Transverse colon (tissue), 4 donors: ENCODE measurements around the gene PROM1. TPM values are rescaled to one million over a fixed set of nuclear protein-coding genes. Genes with fewer than 3 reads are reported as not detected.

Experiments used
- DNase-seq: peaks from one replicate; pipeline ENCODE4 v3.0.0-alpha.2; 2019
- H3K27ac ChIP-seq, 4 donors: fragments of 200-600 bp; sonication (generic); 2 replicates each; pipeline ENCODE4 v1.5.1; 2016 to 2018; ENCODE audit warnings: inconsistent platforms in 4 of 4
- H3K27me3 ChIP-seq: fragments of 200-600 bp; sonication (generic); 2 replicates; pipeline ENCODE4 v1.5.1; 2017; ENCODE audit warnings: inconsistent platforms
- H3K36me3 ChIP-seq, 4 donors: fragments of 200-600 bp; sonication (generic); 2 replicates each; pipeline ENCODE4 v1.5.1; 2017 to 2019; ENCODE audit warnings: inconsistent platforms in 4 of 4
- H3K4me1 ChIP-seq, 4 donors: fragments of 200-600 bp; sonication (generic); 2 replicates each; pipeline ENCODE4 v1.5.1; 2017 to 2020; ENCODE audit warnings: inconsistent platforms in 4 of 4
- H3K4me3 ChIP-seq, 4 donors: fragments of 200-600 bp; sonication (generic); 1 replicate in 1 of 4; 2 replicates in 3 of 4; pipeline versions ENCODE4 v1.5.1 to v1.6.1; 2017 to 2019; ENCODE audit warnings: inconsistent platforms in 4 of 4
- H3K9me3 ChIP-seq, 2 donors: fragments of 200-600 bp; sonication (generic); 2 replicates each; pipeline ENCODE4 v1.5.1; 2017 to 2019; ENCODE audit warnings: inconsistent platforms in 2 of 2
- EP300 ChIP-seq: sonication (generic); formaldehyde crosslinking; IDR thresholded peaks from one replicate; pipeline ENCODE4 v1.6.1; 2017; ENCODE audit warnings: antibody characterized with exemption, low read depth
- POLR2A ChIP-seq: fragments of 450-650 bp; IDR thresholded peaks from one replicate; pipeline ENCODE4 v1.6.1; 2016; ENCODE audit warnings: antibody characterized with exemption, mild to moderate bottlenecking, moderate library complexity
- POLR2AphosphoS5 ChIP-seq, 3 donors: sonication (generic); formaldehyde crosslinking; IDR thresholded peaks; one replicate each; pipeline ENCODE4 v1.6.1; 2016; ENCODE audit warnings: antibody characterized with exemption in 3 of 3
- WGBS, 2 donors: methylation state at CpG; one replicate each; pipeline ENCODE4 v1.1.5; 2018; ENCODE audit warnings: low coverage in 1 of 2; 5-methylcytosine and 5-hydroxymethylcytosine counted together
- in situ Hi-C, 4 donors: fragments of 200-750 bp; cut with MboI; loops; one replicate each; pipeline versions ENCODE4 v1.15.0 to v1.15.1; 2017; ENCODE audit warnings: low sequenced_read_pairs in 3 of 4, low pct_ligation_motif_present in 1 of 4, low pct_unique_long_range_greater_than_20kb in 1 of 4
- intact Hi-C: fragments of 100-400 bp; cut with DNase I; formaldehyde crosslinking; loops from one replicate; pipeline ENCODE4 v1.15.1; 2023; ENCODE audit warnings: low total_unique reads
- total RNA-seq, 4 donors: library from RNA; depleted of rRNA; stranded (reverse); fragments of >200 nt; gene quantifications; one replicate each; pipeline ENCODE4 v1.1.0, GENCODE V29; 2016
- TF ChIP-seq, protein P1 (sequence below), 5 experiments: fragments of 200-600 bp in 3 of 5; fragments of 450-650 bp in 2 of 5; sonication (generic) in 3 of 5; IDR thresholded peaks; 1 replicate in 2 of 5; 2 replicates in 3 of 5; pipeline ENCODE4 v1.5.1; 2016 to 2017; ENCODE audit warnings: antibody characterized with exemption in 5 of 5, inconsistent platforms in 3 of 5, mild to moderate bottlenecking in 2 of 5, moderate library complexity in 1 of 5

Gene PROM1
- total RNA-seq, 4 donors from 2014 or later = 35.2 to 236 (median 170) TPM

DNA sequence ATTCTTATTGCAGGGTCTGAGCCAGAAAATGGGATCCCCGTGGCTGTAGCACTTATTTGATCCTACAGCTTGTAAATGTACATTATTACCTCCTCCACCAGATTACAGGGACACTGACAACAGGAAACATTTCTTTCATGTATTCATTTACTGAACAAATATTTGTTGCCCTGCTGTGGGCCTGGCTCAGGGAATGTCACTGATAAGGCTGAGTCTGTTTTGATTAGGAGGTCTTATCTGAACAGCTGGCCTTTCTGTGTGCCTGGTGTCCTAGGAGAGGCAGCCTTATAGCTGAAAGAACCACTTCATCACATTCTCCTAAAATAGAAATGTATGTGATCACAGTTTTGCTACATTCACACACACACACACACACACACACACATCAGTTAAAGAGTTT is 45.5 kb upstream of the PROM1 start:
- no peak for DNase-seq
- in situ Hi-C loops = no loop called here

DNA sequence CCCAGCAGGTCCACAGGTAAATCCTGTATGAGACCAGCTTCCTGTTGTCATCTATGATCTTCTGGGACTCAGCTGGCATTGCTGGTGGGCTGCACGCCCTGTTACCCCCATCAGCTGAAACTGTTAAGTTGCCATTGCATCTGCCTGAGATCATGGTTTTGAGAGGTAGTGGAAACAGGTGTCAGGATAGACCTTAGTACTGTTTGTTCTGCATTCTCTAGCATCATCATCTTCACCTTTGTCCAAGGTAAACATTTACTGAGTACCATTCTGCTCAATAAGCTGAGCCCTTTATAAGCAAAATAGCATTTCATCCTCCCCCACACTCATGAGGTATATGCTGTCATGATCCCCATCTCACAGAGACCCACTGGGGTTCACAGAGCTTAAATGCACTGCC is 42.9 kb upstream of the PROM1 start:
- H3K27me3 ChIP-seq = no peaks in the 10 kb centered on the region
- in situ Hi-C loops (no loop called here), intact Hi-C loops (no loop called here)
- no peak overlapping the region for H3K27ac ChIP-seq
- no peaks in the 10 kb centered on the region for H3K36me3 ChIP-seq
- H3K4me1 ChIP-seq = peaks cover 0 to 12% (median 4%) of the 10 kb centered on the region in 4 donors
- DNase-seq = no peak
- H3K9me3 ChIP-seq = no peaks in the 10 kb centered on the region
- 71% methylated on average over 1 of the region's 1 CpG; no CpG with 5 or more reads in 1 of the 2 donors for WGBS, 2 donors
- H3K4me3 ChIP-seq = no peak overlapping the region
- TF ChIP-seq EP300 (no peak), POLR2A (no peak), POLR2AphosphoS5 (IDR thresholded peaks at IDR 0.05) (no peak)
- TF ChIP-seq, protein P1, sequence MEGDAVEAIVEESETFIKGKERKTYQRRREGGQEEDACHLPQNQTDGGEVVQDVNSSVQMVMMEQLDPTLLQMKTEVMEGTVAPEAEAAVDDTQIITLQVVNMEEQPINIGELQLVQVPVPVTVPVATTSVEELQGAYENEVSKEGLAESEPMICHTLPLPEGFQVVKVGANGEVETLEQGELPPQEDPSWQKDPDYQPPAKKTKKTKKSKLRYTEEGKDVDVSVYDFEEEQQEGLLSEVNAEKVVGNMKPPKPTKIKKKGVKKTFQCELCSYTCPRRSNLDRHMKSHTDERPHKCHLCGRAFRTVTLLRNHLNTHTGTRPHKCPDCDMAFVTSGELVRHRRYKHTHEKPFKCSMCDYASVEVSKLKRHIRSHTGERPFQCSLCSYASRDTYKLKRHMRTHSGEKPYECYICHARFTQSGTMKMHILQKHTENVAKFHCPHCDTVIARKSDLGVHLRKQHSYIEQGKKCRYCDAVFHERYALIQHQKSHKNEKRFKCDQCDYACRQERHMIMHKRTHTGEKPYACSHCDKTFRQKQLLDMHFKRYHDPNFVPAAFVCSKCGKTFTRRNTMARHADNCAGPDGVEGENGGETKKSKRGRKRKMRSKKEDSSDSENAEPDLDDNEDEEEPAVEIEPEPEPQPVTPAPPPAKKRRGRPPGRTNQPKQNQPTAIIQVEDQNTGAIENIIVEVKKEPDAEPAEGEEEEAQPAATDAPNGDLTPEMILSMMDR (IDR thresholded peaks at IDR 0.05) = no peak

More for the DNA sequence above, 45.5 kb upstream of the PROM1 start:
- Histone ChIP-seq H3K4me3 (no peak overlapping the region), H3K36me3 (no peaks in the 10 kb centered on the region), H3K4me1 (peaks cover 0 to 6% (median 0%) of the 10 kb centered on the region in 4 donors), H3K27me3 (no peaks in the 10 kb centered on the region), H3K9me3 (no peaks in the 10 kb centered on the region), H3K27ac (no peak overlapping the region)
- WGBS, 2 donors = 11 to 52% methylated on average over 1 of the region's 1 CpG
- intact Hi-C loops = no loop called here
- TF ChIP-seq EP300 (no peak), POLR2AphosphoS5 (IDR thresholded peaks at IDR 0.05) (no peak), POLR2A (no peak)
- TF ChIP-seq, protein P1 (IDR thresholded peaks at IDR 0.05) = no peak

DNA sequence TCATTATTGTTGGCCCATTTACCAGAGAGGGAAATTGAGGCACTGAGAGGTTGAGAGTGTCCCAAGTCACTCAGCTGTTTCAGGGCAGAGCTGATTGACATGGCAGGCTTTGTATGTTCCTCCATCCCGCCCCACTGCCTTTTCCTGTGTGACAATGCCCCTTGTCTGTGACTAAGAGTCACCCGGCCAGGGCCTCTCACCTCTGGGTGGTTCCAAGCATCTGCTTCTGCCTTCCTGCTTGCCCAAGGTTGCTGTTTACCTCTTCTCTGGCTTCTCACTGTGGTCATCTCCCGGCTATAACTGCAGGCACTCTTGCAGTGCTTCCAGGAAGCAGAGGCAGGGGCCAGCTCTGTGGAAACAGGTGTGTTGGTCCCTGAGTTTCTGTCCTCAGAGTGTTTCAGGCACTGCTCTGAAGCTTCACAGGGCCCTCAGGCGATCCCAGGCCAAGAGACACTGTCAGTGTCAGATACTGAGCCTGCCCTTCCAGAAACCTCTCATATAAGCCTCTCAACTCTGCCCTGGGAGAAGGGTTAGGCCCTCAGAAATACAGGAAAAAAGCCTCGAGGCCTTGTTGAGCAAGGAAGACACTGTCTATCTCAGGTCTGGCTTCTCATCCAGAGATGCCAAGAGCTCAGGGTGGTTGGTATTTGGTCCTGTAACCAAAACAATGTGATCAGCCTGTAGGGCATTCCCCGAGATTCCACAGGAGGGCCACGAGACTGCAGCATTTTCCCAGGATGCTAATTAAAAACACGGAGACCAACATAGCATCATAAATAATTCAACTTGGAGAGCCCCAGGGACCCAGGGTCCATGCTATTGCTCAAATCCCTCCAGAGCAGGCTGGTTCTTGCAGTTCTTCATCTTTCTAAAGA is 42.0 kb upstream of the PROM1 start:
- Histone ChIP-seq H3K9me3 (no peaks in the 10 kb centered on the region), H3K36me3 (no peaks in the 10 kb centered on the region), H3K4me1 (peaks cover 0 to 12% (median 4%) of the 10 kb centered on the region in 4 donors), H3K27ac (no peak overlapping the region), H3K27me3 (no peaks in the 10 kb centered on the region), H3K4me3 (no peak overlapping the region)
- 68% methylated on average over 8 of the region's 8 CpGs; no CpG with 5 or more reads in 1 of the 2 donors for WGBS, 2 donors
- in situ Hi-C loops (no loop called here), intact Hi-C loops (no loop called here)
- no peak for DNase-seq
- TF ChIP-seq POLR2A = no peak
- no peak for TF ChIP-seq EP300
- TF ChIP-seq, protein P1 (IDR thresholded peaks at IDR 0.05) = no peak
- no peak for TF ChIP-seq POLR2AphosphoS5 (IDR thresholded peaks at IDR 0.05)

DNA sequence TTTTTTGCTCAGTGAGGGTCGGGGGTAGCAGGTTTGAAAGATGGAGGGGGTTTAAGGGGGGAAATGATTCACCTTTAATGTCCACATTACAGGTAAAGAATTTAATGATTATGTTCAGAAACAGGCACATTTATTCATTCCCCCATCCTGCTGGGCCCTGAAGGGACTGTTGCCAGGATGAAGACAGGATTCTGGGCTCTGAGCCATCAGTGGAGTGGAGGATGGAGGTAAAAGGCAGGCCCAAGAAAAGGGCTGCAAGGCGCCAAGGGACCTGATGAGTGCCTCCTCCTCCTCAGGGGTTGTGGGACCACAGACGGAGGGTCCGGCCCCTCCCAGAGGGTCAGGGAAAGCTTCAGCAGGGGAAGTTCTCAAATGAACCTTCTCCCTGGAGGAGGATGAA is 40.4 kb upstream of the PROM1 start:
- Histone ChIP-seq H3K27ac (no peak overlapping the region), H3K4me3 (no peak overlapping the region), H3K4me1 (peaks cover 0 to 11% (median 4%) of the 10 kb centered on the region in 4 donors), H3K9me3 (no peaks in the 10 kb centered on the region), H3K36me3 (no peaks in the 10 kb centered on the region), H3K27me3 (no peaks in the 10 kb centered on the region)
- no peak for TF ChIP-seq POLR2AphosphoS5 (IDR thresholded peaks at IDR 0.05)
- no peak for TF ChIP-seq EP300
- TF ChIP-seq, protein P1 (IDR thresholded peaks at IDR 0.05) = no peak
- TF ChIP-seq POLR2A = no peak
- 62% methylated on average over 4 of the region's 4 CpGs; no CpG with 5 or more reads in 1 of the 2 donors for WGBS, 2 donors
- no peak for DNase-seq
- intact Hi-C loops = no loop called here
- in situ Hi-C loops = no loop called here
